H4 (cell line): Measurements from ENCODE around the gene SLC22A23. TPM values are rescaled to one million over a fixed set of nuclear protein-coding genes. Genes with fewer than 3 reads are reported as not detected.

Source experiments
- DNase-seq: peaks from one replicate; pipeline ENCODE4 v3.0.0-alpha.2; 2015; ENCODE audit warnings: low spot score
- total RNA-seq: library from RNA; depleted of rRNA; stranded (reverse); fragments of >200 nt; shearing (Covaris generic); gene quantifications from 2 replicates; pipeline ENCODE4 v1.2.3, GENCODE V29; 2014

Gene SLC22A23
- total RNA-seq, 1 experiment from 2014 or later = 1.9 TPM

DNA sequence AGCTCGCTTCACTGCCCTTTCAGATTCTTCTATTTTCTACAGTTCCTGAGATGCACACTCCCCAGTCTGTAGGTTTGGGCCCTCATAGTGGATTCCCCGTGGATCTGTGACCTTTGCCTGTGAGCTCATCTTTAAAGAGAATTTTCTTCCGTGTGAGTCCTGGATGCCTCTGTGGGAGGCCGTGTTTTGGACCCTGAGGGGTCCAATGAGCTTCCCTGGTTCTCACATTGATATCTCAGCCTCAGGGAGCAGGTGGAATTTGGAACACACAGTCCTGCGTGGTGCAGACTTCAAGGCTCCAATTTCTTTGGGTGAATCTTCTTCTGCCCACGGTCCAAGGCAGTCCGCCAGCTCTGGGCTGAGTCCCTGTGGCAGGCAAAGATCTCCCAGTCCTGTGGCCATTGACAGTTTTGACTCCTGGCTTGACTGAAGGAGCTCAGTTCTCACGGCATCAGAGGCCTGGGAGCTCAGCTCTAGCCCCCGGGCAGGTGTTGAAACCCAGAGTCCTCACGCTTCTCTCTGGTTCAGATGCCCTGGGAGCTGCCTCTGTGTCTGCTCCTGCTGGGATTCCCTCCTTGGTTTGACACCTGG, 137.1 kb downstream of the SLC22A23 start:
- no peak for DNase-seq

DNA sequence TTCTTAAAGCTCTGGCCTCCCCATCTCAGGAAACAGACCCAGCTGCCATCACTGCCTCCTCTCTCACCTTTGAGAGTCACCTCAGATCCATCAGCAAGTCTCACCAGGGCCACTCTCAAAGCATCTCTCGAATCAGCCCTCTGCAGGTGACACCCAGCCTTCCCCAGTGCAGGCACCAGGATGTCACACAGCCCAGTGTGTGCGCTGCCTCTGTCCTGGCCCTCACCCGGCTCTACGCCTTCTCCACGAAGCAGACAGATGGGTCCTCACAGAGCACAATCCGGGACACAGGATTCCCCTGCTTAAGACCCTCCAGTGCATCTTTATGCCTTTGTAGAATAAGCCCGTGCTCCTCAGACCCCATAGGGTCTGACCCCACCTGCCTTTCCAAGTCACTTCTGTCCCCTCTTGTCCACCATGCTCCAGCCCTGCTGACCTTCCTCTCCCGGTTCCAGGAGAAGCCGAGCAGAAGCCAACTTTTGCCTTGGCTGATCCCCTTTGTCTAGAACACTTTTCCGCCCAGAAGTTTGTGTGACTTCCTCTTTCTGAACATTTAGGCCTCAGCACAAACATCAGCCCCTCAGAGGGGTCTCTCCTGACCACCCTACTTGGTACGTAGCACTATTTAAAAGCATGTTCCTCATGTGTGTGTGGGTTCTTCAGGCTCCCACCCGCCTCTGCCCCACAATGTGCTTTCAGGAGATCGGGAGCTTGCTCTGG, 137.9 kb downstream of the SLC22A23 start:
- DNase-seq = no peak

DNA sequence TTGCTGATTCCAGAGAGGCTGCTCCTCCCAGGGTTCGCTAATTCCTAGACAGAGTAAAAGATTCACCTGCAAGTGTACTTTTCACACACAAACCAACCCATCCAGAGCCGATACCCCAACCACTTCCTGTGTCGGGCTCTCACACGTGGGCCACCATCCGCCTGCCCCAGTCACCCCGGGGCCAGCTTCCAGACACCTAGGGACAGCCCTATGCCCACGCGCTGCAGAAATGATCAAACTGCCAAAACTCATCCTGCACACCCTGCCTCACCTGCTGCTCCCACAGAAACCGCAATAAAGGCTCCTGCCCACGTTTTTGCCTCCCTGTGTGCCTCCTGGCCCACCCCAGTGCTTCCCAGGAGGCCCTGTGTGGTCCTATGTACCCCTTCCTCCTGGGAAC, 138.6 kb downstream of the SLC22A23 start:
- no peak for DNase-seq

DNA sequence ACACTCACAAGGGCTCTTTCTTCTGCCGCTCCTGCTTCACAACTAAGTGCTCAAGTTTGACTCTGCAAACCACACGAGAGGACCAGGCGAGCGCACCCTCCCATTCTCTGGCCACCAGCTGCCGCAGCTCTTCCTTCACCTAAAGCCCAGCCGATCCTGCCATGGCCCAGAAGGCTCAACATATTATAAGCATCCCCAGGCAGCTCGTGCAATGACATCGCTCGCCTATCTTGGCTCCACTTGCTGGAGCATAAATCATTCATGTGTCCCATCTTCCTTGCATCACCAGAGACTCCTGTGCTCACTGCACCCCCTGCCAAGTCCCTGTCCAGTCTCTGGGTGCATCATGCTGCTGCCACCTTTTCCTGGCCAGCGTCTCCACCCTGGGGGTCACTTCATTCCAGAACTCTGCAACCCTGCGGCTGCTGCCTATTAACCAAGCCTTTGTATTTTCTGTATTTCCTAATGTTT, 139.1 kb downstream of the SLC22A23 start:
- DNase-seq = no peak

DNA sequence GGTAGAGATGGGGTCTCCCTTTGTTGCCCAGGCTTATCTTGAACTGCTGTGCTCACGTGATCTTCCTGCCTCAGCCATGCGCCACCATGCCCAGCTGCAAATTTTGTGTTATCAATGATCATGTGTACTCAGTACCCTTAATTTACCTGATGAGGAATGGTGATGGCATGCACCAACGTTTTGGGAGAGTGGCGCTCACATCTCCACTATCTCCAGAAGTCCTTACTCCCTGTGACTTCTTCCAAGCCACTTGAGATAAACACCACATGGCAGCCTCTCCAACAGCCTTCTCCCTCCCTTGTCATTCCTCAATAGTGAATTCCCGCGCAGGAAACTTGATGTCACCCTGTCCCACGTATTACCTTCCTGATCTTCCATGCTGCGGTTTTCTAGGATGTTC, 140.0 kb downstream of the SLC22A23 start:
- DNase-seq = no peak

DNA sequence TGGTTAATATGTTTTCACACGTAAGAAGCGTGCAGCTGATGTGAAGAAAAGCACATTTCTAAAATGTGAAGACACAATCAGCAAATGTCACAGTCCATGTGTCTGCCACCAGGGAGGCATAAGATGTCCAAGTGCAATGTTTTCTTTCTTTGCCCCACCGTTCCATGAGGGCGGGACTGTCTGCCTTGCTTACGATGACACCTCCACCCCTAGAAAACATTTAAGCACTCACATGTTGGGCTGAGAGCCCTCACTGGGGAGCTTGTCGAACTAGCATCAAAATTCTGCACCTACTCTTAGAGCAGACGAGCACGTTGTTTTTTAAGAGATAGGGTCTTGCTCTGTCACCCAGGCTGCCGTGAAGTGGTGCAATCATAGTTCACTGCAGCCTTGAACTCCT, 140.5 kb downstream of the SLC22A23 start:
- DNase-seq = no peak

DNA sequence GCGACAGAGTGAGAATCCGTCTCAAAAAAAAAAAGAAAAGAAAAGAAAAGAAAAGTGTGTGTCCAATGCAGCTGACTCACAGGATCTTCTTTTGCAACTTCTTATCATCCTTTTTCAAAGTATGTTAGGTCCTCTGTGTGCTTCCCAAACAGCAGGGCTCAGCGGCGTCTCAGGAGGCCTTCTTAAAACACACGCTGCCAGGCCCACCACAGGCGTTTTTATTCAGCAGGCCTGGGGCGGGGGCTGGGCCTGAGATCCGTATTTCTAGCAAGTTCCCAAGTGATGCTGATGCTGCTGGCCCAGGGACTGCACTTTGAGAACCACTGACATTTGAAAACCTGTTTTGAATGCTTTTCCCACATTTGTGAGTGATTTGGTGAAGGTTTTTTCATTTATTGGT, 141.0 kb downstream of the SLC22A23 start:
- no peak for DNase-seq

DNA sequence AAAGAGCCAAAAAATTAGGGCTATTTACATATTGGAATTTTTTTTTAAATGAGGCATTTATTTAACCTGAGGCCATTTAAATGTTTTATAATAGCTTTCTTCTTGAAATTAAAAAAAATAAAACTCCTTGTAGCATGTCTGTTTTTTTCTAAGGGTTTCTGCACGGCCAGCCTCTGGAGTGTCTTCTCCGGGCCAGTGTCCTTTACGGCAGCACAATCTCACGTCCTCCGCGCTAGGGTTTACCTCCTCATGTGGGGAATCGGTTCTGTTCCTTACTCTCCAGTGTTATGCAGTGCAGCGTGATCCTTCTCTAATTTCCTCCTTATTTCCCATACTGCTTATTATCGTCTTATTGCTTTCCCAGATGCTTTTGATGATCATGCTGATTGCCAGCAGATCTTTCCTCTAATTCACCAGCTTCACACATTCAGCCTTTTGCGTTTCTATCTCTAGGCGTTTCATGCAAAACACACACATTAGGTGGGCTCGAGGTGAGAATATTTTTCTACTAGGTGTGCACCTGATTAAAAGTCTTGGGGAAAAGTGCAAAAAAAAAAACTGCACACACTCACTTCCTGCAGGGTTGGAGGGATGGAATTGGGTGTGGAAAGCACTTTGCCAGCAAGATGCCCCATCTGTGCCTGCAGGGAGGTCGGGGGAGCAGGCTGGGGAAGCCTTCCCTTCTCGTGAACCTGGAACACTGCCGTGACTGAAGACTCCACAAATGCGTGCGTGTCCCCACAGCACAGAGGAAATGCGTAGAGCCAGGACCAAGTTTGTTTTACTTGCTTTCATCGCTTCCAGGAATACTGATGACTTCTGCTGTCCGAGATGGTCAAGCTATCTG, 142.0 kb downstream of the SLC22A23 start:
- DNase-seq = no peak

DNA sequence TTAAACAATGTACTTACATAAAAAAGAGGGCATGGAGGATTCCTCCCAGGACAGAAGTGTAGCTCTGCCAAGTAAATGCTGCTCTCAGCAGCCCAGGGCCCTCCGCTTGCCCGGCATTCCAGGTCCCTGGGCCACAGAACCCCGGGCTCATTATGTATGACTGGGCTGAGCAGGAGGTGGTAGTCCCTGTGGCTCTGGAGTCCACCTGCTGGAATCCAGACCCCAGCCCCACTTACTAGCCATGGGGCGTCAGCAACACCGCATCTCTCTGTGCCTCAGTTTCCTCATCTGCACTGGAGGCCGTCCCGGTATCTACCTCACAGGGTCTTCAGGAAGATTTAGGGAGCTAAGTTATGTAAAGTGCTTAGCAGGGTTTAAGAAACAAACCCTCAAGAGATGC, 142.7 kb downstream of the SLC22A23 start:
- DNase-seq = no peak

DNA sequence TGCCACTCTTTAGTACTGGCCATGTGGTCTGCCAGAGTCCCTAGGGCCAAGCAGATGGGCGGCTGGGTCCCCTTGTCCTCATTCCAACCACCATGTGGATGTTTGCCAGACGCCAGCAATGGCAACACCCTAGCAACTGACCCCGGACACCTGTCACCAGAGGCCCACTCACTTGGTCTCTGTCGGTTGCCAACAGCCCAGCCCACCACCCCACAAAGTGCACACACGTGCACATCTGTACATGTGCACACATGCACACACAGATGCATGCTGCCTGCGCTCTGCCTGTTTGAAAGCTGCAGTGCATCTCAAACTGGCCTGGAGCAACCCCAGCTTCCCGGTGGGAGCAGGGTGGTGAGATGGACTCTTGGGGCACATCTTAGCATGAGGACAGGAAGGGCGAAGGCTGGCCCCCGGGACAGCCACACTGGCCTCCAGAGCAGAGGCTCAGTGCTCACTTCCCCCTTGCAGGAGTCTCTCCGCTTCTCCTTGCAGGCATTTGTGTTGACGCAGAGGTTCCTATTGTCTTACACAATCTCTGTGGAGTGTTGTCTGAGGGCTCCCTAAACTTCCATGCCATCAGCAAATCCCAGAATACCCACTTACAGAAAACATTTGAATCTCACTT, 144.1 kb downstream of the SLC22A23 start:
- no peak for DNase-seq

DNA sequence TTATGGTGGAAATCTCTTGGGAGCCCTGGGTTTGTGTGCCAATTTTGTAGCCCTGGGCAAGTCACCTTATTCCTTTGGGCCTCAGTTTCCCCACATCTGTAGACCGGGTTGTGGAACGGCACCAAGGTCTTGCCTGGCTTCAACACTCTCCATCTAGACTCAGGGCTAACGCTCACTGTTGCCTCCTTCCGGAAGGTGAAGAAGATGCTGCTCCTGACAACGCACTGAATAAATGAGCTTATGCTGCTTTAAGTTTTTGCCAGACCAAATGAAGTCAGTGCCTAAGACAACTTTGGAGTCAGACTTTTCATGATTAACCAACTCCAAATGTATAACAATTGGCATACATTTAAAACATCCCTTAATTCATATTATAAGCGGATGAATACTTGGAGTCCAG, 145.0 kb downstream of the SLC22A23 start:
- no peak for DNase-seq

DNA sequence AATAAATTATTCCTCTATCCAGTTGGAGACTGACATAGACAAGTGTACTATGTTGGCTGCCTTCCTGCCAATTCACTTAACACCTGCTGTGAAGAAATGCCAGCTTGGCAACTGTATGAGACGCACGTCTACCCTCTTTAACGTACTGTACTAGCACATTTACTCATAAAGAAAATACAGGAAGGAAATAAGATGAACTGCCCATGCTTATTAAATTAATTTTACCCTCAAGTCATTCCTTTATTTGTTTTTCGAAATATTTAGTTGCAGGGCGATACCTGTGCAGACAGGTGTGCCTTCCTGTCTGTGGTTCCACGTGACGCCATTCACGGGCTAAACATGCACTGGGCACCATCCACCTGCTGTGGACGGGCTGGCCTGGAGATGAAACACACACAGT, 146.1 kb downstream of the SLC22A23 start:
- no peak for DNase-seq

DNA sequence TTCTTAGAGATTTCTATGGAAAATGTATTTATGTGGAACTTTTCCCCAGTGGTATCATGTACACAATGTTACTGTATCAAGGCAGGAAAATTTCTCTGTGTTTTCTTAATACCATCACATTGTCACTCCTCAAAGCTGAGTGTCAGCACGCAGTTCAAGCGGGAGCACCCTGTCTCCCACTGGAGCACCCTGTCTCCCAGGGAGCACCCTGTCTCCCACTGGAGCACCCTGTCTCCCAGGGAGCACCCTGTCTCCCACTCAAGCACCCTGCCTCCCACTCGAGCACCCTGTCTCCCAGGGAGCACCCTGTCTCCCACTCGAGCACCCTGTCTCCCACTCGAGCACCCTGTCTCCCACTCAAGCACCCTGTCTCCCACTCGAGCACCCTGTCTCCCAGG, 146.8 kb downstream of the SLC22A23 start:
- DNase-seq = no peak

DNA sequence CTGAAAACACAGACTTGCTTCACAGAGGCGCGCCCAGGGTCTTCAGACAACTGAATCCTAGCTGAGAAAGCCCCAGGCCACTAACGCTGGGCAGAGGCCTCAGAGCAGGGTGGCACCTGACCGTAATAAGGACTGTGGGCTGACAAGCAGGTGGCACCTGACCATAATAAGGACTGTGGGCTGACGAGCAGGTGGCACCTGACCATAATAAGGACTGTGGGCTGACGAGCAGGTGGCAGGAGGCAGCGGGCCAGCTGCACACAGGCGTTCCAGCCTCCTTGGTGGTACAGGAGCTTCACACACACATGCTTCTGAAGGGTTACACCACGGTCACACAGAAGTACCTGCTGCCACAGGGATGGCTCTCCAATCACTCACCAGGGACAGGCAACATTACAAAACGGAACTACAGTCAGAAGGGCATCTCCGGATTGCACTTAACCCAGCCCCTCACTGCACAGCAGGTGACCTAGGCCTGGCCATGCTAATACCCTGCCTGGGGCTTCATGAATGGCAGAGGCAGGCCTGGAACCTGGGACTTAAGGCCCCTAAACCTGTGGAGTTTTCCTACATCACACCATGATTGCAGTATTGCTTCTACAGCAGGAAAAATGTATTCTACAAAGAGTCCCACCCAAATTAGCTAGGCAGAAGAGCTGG, 147.3 kb downstream of the SLC22A23 start:
- no peak for DNase-seq

DNA sequence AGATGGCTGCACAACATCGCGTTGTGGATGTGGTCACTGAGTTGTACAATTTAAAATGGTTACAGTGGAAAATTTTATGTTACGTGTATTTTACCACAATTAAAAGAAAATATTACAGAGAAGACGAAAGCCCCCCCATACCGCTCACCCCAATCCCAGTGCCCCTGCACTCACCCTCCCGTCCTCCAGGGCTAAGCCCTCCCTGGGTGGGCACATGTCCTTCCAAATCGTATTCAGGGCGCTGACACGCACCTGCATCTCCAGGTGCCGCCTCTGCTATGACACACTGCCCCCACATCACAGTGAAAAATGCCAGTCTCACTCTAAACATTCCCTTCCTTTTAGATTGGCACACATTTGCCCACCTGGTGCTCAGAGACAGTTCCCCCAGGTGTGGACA, 148.7 kb downstream of the SLC22A23 start:
- DNase-seq = no peak

DNA sequence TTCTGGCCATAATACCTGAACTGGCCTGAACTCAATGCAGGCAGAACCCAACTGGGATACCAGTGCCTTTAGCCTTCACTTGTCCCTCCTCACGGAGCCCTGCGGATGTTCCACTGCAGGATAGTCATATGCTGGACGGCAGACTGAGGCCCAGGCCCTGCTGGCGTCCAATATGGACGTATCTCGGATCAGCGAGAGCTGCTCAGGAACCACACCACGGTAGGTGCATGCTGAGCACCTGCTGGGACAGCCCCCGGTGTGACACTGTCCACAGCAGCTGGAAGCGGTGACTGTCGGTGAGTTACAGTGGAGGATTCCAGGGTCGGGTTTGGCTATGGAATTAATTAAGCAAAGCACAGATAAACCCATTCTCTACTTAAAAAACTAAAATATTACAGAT, 149.4 kb downstream of the SLC22A23 start:
- no peak for DNase-seq

DNA sequence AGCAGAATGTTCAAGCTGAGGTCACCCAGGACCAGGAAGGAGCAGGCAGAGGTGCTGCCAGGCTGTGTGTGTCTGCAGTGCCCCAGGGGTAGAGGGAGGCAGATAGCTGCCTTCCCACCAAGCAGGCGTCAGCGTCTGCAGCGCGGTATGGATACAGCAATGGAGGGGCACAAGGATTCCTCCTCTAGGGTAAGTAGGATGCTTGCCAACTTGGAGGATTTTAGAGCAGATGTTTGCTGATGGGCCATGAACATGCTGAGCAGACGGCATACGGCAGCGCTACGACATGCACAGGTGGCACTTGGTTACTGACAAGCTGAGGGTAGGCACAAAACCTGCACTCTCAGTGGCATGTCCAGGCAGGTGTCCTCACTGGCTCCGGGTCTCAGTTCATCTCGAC, 150.0 kb downstream of the SLC22A23 start:
- no peak for DNase-seq

DNA sequence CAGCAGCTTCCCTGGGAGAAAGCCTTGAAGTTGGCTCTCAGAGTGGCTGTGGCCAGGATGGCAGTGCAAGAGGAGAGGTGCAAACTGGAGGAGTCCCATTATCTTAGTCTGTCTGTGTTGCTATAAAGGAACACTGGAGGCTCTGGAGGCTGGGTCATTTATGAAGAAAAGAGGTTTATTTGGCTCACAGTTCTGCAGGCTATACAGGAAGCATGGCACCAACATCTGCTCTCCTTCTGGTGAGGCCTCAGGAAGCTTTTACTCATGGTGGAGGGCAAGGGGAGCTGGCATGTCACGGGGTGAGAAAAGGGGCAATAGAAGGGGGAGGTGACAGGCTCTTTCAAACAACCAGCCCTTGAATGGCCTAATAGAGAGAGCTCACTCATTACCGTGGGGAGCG, 151.0 kb downstream of the SLC22A23 start:
- DNase-seq = no peak

DNA sequence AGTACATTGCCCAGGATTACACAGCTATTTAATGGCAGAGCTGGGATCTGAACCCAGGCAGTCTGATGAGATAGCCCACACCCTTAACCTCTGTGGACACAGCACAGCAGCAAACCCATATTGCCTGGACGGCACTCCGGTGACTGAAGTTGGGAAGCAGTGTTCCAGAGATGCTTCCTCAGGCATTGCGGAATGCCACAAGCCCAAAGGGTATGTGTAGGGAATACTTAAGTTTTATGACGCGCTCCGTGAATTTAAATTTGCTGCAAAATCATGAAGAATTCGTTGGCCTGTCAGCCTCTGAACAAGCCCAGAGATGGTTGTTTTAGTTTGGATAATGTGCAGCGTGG, 151.7 kb downstream of the SLC22A23 start:
- no peak for DNase-seq

DNA sequence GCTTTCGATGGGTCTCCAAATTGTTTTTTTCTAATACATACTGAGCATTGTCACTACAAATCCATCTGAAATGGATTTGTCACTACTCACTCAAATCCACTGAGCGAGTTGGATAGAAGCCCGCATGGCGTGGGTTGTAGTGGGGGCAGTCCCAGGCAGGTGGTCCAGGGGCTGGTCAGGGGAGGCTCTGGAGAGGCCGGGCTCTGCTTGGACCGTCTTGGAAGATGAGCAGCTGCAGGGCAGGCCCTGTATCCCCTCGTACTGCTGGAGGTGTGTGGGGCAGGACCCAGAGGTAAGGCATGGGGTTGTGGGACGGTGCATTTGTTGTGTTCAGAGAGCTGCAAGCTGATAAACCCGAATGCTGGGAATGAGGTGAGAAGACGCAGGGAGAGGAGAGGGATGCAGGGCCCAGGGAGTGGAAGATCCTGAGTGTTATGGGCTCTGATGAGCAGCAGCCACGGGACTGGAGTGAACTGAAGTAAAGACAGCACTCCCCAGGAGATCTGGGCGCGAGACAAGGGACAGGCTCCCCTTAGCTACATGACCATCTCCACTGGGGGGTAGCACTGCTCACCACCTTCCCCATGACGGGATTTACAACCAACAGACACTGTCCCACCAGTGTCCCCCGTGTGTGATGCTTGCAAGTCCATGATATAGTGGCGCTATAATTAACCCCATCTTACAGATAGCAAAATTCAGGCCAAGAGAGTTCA, 152.2 kb downstream of the SLC22A23 start:
- no peak for DNase-seq

DNA sequence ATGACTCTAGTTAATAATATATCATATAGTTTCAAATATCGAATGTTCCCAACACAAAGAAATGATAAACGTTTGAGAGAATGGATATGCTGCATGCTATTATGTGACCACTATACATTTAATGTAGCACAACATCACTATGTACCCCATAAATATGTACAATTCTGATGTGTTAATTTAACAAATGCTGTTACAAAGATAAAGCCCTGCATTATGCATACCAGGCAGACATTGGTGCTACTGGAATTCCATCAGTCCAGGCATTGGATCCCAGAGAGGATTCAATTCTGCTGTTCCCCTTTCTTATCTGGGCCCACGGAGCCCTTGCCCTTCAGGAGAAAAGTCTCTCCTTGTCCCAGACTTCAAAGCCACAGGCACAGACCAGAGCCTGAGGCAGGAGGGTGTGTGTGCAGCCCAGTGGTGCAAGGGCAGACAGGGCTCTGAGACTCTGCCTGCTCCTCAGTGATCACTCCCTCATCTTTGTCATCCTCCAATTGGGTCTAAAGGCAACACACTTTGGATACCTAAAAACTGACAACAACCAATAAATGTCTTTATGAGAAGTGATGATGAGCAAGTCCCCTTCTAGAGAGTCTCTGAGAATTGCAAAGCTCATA, 152.9 kb downstream of the SLC22A23 start:
- DNase-seq = no peak
